ENCODE data around the gene LPP. TPM values are rescaled to one million over a fixed set of nuclear protein-coding genes. Genes with fewer than 3 reads are reported as not detected.

LPP gene
- total RNA-seq, 1 experiment from 2014 or later: 20.4 TPM

DNA sequence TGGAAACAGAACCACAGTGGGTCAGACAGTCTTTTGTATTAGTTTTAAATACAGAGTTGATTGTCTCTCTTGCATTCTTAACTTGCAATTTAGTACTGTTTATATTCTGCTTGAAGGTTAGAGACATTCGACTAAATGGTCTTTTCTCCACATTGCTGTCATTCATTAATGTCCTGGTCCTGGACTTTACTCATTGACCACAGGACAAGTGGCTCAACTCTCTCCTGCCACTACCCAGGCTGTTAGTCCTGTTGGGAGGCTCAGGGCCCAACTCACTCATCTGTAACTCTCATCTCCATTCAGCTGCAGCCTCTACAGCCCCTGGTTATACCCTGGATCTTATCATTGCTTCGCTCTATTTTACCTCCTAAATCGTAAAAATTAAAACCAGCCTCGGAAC, 427.4 kb downstream of the LPP start:
- no peaks in the 10 kb centered on the region for H3K36me3 ChIP-seq (ENCODE audit: low read depth, low read length)
- intact Hi-C loops (cut with micrococcal nuclease): loop anchor here (10.0 kb wide), 2 partner anchors 217 to 837 kb away; partner anchors contain the start of gene BCL6
- H3K4me3 ChIP-seq (ENCODE audit: low read length): no peak overlapping the region
- no peaks in the 10 kb centered on the region for H3K27me3 ChIP-seq (ENCODE audit: low read length)
- H3K79me2 ChIP-seq (ENCODE audit: low read length): no peaks in the 10 kb centered on the region
- no TSS peak for BruUV-seq (replicated peaks)
- ATAC-seq (no peak), DNase-seq (no peak)
- no peak overlapping the region for H3K27ac ChIP-seq (ENCODE audit: low read length)
- ChIA-PET CTCF (no interaction called here), POLR2A (ENCODE audit: unreplicated experiment) (no interaction called here)
- TF ChIP-seq, protein P1, sequence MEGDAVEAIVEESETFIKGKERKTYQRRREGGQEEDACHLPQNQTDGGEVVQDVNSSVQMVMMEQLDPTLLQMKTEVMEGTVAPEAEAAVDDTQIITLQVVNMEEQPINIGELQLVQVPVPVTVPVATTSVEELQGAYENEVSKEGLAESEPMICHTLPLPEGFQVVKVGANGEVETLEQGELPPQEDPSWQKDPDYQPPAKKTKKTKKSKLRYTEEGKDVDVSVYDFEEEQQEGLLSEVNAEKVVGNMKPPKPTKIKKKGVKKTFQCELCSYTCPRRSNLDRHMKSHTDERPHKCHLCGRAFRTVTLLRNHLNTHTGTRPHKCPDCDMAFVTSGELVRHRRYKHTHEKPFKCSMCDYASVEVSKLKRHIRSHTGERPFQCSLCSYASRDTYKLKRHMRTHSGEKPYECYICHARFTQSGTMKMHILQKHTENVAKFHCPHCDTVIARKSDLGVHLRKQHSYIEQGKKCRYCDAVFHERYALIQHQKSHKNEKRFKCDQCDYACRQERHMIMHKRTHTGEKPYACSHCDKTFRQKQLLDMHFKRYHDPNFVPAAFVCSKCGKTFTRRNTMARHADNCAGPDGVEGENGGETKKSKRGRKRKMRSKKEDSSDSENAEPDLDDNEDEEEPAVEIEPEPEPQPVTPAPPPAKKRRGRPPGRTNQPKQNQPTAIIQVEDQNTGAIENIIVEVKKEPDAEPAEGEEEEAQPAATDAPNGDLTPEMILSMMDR (conservative IDR thresholded peaks at IDR 0.05; ENCODE audit: low read depth, low read length): no peak
- no peak for TF ChIP-seq EZH2 (IDR thresholded peaks at IDR 0.05; ENCODE audit: low read length, unreplicated experiment)
- no peak for TF ChIP-seq EZH2phosphoT487 (IDR thresholded peaks at IDR 0.05; ENCODE audit: borderline replicate concordance, low read length)
- H3K4me2 ChIP-seq (ENCODE audit: low read length): no peak overlapping the region
- H3K4me1 ChIP-seq (ENCODE audit: insufficient read depth, low read length): peaks cover 32% of the 10 kb centered on the region
- H3K9me3 ChIP-seq (ENCODE audit: low read length): no peaks in the 10 kb centered on the region
- no peaks in the 10 kb centered on the region for H3K9me2 ChIP-seq (replicated peaks; ENCODE audit: low read length)
- no peak overlapping the region for H3K9ac ChIP-seq (ENCODE audit: low read length)
- H3F3A ChIP-seq (ENCODE audit: low read length, unreplicated experiment): peaks cover 10% of the 10 kb centered on the region
- no peaks in the 10 kb centered on the region for H4K20me1 ChIP-seq (ENCODE audit: low read length)
- no peak overlapping the region for H2AFZ ChIP-seq (ENCODE audit: low read length)

DNA sequence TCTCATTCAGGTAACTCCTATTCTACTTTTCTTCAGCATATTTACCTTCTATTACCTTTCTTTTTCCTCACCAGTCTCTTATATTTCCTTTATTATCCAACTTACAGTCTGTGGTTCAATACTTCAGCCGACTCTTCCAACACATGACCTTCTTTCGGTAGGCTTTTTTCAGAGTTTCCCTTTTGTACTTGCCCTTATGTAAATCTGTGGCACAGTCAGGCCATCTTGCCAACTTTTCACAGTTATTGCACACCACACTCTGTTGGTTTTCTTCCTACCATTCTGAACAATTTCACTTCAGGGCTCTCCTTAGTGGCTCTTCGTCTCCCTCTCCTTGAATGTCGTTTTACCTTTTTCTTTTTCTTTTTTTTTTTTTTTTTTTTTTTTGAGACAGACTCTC, 427.8 kb downstream of the LPP start:
- intact Hi-C loops (cut with micrococcal nuclease): loop anchor here (2.0 to 10.0 kb wide), 4 partner anchors 39 to 837 kb away; partner anchors contain the start of gene BCL6
- Histone ChIP-seq H3K9me3 (ENCODE audit: low read length) (no peaks in the 10 kb centered on the region), H3K4me3 (ENCODE audit: low read length) (no peak overlapping the region), H3K36me3 (ENCODE audit: low read depth, low read length) (no peaks in the 10 kb centered on the region), H3K4me2 (ENCODE audit: low read length) (no peak overlapping the region), H3K4me1 (ENCODE audit: insufficient read depth, low read length) (peaks cover 32% of the 10 kb centered on the region), H3F3A (ENCODE audit: low read length, unreplicated experiment) (peaks cover 10% of the 10 kb centered on the region), H4K20me1 (ENCODE audit: low read length) (no peaks in the 10 kb centered on the region), H3K27me3 (ENCODE audit: low read length) (no peaks in the 10 kb centered on the region), H2AFZ (ENCODE audit: low read length) (no peak overlapping the region), H3K9ac (ENCODE audit: low read length) (no peak overlapping the region), H3K27ac (ENCODE audit: low read length) (no peak overlapping the region), H3K79me2 (ENCODE audit: low read length) (no peaks in the 10 kb centered on the region), H3K9me2 (replicated peaks; ENCODE audit: low read length) (no peaks in the 10 kb centered on the region)
- no peak for DNase-seq
- no TSS peak for BruUV-seq (replicated peaks)
- POLR2A ChIA-PET (ENCODE audit: unreplicated experiment): no interaction called here
- no peak for TF ChIP-seq EZH2phosphoT487 (IDR thresholded peaks at IDR 0.05; ENCODE audit: borderline replicate concordance, low read length)
- TF ChIP-seq, protein P1 (conservative IDR thresholded peaks at IDR 0.05; ENCODE audit: low read depth, low read length): no peak
- TF ChIP-seq EZH2 (IDR thresholded peaks at IDR 0.05; ENCODE audit: low read length, unreplicated experiment): no peak
- CTCF ChIA-PET: no interaction called here
- ATAC-seq: no peak

DNA sequence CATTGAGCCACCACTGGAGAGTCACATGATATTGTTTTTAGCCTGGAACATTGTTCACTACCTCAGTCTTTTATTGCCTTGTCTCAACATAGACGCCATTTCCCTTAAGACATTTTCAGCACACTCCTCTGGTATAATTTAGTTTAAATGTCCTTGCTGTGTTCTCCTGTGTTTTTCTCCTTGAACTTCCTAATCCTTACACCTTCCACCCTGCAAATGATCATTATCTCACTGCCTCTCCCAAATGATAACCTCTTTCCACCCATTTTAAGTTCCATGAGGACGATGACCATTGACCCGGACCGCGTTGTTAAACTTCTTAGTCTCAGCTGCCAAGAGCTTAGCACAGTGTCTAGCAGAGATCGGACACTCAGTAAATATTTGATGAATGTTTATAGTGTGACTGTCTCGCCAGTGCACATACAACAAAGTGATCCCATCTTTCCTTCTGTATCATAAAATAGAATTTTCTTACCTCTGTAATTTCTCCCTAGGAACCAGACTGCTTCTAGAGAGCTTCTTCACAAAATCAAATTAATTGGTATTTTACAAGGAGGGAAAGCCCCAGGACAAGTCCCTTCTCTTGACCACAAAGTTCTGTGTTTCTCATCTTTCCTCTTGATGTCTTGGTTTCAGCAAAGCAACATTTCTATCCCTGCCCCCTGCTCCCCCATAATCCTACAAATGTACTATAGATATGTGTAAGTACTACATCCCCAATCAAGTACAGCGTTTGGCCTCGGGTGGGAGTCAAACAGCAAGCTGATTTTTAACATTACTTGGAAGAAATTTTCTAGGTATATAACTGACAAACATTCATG, 429.6 kb downstream of the LPP start:
- ATAC-seq (peak; percentile 94), DNase-seq (peak; percentile 73)
- POLR2A ChIA-PET (ENCODE audit: unreplicated experiment): interaction anchor here (0.6 to 0.7 kb wide), 4 partner anchors 11 to 900 kb away, joined by 4 to 5 read pairs (median 4); no protein-coding TSS in a partner anchor
- H3F3A ChIP-seq (ENCODE audit: low read length, unreplicated experiment): peaks cover 10% of the 10 kb centered on the region
- H3K4me1 ChIP-seq (ENCODE audit: insufficient read depth, low read length): peaks cover 32% of the 10 kb centered on the region
- H3K79me2 ChIP-seq (ENCODE audit: low read length): no peaks in the 10 kb centered on the region
- H3K4me3 ChIP-seq (ENCODE audit: low read length): peak overlapping the region; percentile 39
- BruUV-seq (replicated peaks): no TSS peak
- H3K27me3 ChIP-seq (ENCODE audit: low read length): no peaks in the 10 kb centered on the region
- no peaks in the 10 kb centered on the region for H3K9me3 ChIP-seq (ENCODE audit: low read length)
- H3K9ac ChIP-seq (ENCODE audit: low read length): peak overlapping the region; percentile 58
- CTCF ChIA-PET: interaction anchor here (0.6 to 1.1 kb wide), 2 partner anchors 843 to 1444 kb away, joined by 3 to 5 read pairs; no protein-coding TSS in a partner anchor
- H3K27ac ChIP-seq (ENCODE audit: low read length): peak overlapping the region; percentile 88
- H2AFZ ChIP-seq (ENCODE audit: low read length): peak overlapping the region; percentile 32; the same call in 1 of the 2 replicates
- no peak for TF ChIP-seq EZH2phosphoT487 (IDR thresholded peaks at IDR 0.05; ENCODE audit: borderline replicate concordance, low read length)
- no peak for TF ChIP-seq EZH2 (IDR thresholded peaks at IDR 0.05; ENCODE audit: low read length, unreplicated experiment)
- TF ChIP-seq, protein P1 (conservative IDR thresholded peaks at IDR 0.05; ENCODE audit: low read depth, low read length): no peak
- peak overlapping the region; percentile 82 for H3K4me2 ChIP-seq (ENCODE audit: low read length)
- H3K9me2 ChIP-seq (replicated peaks; ENCODE audit: low read length): no peaks in the 10 kb centered on the region
- intact Hi-C loops (cut with micrococcal nuclease): loop anchor here (2.0 to 10.0 kb wide), 4 partner anchors 41 to 839 kb away; partner anchors contain the start of gene BCL6
- H4K20me1 ChIP-seq (ENCODE audit: low read length): no peaks in the 10 kb centered on the region
- H3K36me3 ChIP-seq (ENCODE audit: low read depth, low read length): no peaks in the 10 kb centered on the region

All from PC-3 (cell line).